Hematopoietic multipotent progenitor cell treated with erythropoietin and hydrocortisone succinate and interleukin-3 and kit ligand, for 15 days (in vitro differentiated cells): ENCODE results near the gene PICK1.

Experiments used
- DNase-seq: peaks from one replicate; pipeline ENCODE4 v3.0.0-alpha.2; 2015; ENCODE audit warnings: low spot score

The PICK1 gene

GRCh38 chr22:38087855-38088254 is 30.7 kb downstream of the PICK1 start:
- DNase-seq = no peak

DNA sequence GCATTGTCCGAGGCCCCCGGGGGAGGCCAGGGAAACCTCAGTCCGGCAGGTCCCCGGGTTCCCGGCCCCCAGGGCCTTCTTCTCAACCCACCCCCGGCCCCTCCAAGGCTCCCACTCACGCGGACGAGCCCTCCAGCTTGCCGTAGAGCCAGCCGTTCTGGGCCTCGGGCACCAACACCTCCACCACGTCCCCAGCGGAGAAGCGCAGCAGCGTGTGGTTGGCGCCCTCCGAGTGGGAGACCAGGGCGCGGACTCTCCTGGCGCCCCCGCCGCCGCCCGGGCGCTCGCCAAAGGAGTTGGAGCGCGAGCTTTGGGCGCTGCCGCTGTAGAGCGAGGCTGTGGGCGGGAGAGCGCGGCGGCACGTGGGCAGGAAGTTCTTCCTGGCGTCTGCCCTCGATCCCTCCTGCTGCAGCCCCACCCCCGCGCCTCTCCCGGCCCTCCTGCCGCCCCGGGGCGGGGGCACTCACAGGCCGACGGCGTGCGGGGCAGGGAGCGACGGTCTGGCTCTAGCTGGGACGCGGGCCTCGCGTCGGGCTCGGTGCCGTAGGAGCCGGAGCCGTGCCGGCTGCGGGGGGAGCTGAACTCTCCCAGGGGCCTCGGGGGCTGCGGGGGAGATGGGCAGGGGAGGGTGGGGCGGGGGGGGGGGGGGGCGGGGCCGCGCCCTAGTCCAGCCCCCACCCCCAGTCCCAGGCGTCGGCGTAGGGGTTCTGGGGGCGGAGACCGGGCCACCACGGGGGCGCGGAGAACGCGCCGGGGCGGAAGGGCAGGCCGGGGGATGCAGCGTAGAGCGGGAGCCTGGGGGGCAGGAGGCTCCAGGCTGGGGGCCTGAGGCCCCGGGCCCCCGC is 31.6 kb downstream of the PICK1 start:
- DNase-seq = no peak

DNA sequence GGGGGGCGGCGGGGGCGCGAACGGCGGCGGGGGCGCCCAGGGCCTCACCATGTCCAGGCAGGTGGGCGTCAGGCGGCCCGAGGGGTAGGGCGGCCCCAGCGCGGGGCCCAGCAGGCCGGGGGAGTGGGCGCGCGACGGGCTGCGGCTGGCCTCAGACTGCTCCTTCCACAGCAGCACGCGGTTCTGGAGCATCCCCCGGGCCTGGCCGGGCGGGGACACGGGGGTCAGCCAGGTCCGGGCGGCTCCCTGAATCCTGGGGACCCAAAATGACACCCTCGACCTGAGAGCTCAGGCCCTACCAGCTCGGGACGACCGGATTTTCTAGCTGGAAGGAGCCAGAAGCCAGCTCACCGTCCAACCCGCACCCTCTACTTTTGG is 32.3 kb downstream of the PICK1 start:
- DNase-seq = no peak

- DNase-seq = no peak
These were observed 39.9 kb downstream of the PICK1 start for GRCh38 chr22:38097058-38097457.

GRCh38 chr22:38097557-38098409 is 40.6 kb downstream of the PICK1 start:
- DNase-seq = no peak

DNA sequence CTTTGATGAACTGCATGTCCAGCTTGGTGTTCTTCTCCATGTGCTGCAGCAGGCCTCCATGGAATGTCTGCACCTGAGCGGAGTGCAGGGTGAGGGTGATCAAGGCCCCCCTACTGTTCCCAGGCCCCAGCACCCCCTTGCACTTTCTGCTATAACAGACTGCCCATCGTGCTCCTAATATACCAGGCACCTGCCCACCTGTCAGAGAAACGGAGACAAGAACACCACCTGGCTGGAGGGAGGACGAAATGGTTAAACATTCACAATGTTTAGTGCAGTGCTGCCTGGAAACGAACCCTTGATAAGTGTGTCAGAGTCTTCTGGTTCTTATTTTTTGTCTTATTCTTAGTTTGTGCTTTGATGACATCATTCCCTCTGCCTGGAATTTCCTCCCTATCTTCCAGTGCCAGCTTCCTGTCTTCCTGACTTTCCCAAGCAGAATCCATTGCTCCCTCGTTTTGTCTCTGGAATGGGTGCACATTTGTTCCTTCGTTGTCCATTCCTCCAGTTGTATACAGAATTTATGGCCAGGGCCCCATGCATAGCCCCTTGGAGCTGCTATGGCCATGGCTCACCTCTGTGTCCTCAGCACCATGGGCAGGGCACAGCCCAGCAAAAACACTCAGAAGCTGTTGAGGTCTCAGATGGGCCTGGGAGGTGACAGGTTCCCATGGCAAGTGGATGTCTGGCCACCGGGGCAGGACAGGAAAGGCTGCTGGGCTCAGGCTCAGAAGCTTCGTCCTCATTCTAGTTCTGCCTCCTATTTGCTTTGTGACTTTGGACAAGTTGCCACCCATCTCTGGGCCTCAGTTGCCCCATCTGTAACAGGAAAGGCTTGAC is 41.4 kb downstream of the PICK1 start:
- DNase-seq = no peak

- DNase-seq = no peak
These were observed 46.4 kb downstream of the PICK1 start for GRCh38 chr22:38103641-38104040.

GRCh38 chr22:38104084-38104483 is 46.9 kb downstream of the PICK1 start:
- no peak for DNase-seq

GRCh38 chr22:38106814-38107578 is 49.8 kb downstream of the PICK1 start:
- DNase-seq = no peak

DNA sequence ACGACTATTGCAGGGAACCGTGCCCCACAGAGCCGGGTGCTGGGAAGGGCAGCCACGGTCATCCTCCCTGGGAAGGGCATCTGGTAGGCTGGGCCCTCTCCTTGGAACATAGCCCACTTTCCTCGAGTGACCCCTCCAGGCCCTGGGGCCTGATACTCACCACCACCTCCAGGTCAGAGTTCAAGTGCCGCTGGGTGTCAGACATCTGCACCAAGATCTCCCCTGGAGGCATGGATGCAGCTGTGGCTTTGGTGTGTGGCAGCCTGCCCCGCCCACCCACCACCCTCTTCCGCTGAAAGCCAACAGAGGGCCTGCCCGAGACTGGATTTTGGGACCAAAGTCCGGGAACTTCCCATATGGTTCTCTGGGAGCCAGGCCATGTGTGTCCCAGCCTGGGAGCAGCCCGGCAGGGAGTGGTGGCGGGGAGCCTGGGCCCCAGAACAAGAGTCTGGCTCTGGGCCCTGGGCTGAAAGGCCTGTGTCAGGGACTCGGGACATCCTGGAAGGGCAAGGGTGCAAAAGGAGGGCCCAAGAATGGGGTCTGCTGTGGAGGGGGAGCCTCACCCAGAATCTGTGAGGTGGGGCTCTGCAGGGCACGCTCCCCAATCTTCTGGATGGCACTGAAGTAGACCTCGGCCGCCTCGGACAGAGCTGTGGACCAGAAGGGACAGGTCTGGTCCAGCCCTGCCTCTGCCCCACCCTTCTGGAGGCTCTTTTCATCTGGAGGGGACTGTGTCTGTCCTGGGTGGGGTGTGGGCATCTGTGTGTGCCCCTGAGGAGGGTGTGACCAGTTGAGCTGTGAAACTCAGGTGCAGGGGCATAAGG is 50.7 kb downstream of the PICK1 start:
- no peak for DNase-seq

GRCh38 chr22:38108561-38109319 is 51.5 kb downstream of the PICK1 start:
- DNase-seq = no peak

GRCh38 chr22:38109371-38110001 is 52.3 kb downstream of the PICK1 start:
- no peak for DNase-seq

DNA sequence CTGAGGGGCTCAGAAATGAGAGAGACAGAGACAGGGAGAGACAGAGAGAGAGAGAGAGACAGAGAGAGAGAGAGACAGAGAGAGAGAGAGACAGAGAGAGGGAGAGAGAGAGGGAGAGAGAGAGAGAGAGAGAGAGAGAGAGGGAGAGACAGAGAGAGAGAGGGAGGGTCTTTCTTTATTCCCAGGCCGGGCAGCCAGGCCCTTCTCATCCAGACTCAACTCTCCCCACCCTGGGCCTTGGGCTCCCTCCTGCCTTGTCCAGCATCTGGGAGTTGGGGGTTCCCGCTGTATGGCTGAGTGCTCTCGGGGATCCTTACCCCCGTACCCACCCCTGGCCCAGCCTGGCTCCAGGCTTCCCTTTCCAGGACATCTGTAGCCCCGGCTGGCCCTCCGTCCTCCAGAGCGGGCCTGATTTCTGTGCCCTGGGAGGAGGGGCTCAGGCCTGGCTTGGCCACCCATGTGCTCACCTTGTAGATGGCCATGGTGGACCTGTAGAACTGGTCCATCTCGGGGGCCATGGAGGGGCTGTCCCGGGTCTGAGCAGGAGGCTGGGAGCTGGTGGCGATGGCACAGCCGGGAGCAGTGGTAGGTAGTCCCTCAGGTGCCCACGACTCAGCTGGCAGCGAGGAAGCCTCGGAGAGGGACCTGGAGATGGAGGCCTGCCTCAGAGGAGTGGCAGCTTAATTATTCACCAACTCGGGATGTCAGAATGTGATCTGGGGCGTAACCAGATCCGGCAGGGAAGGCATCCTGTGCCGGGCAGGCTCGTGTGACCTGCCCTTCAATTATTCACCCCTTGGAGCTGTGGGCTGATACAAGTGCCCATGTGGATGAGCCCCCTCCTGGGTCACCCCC is 53.0 kb downstream of the PICK1 start, which contains the start of gene BAIAP2L2:
Gene BAIAP2L2, minus strand, starts transcription at position 677 of the 855 bp plus-strand sequence. Its CDS starts 159 bp downstream, at position 518.
- no peak for DNase-seq

GRCh38 chr22:38110863-38111852 is 54.0 kb downstream of the PICK1 start:
- DNase-seq = no peak

- DNase-seq = no peak
These were observed 54.7 kb downstream of the PICK1 start for GRCh38 chr22:38111925-38112355.

DNA sequence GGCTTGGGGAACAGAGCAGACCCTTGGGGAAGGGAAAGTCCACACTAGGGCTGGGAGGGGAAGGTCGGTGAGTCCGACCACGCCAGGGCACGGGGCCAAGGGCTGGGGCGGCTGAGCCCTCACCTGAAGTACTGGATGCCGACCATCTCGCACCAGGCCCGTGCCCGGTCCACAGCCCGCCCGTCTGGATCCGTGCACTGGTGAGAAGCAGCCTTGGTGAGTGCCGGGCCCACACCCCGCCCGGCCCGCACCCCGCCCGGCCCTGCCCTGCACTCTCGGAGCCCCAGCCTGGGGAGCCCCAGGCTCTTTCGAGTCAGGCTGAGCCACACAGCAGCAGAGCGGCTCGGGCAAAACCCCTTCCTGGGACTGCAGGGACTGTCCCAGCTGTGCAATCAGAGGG is 55.2 kb downstream of the PICK1 start:
- DNase-seq = no peak
